IgD-negative memory B cell (primary cell): ENCODE measurements around the gene FGF7. TPM values are rescaled to one million over a fixed set of nuclear protein-coding genes. Genes with fewer than 3 reads are reported as not detected.
A peak's percentile ranks its signal among the peaks of the same experiment; 100 is the strongest.

Source experiments
- H3K27ac Mint-ChIP-seq, 3 donors: one replicate each; pipeline ENCODE4 v1.8.0; 2020 to 2022; ENCODE audit warnings: mild to moderate bottlenecking in 3 of 3, mixed read lengths in 3 of 3, moderate library complexity in 1 of 3
- H3K27me3 Mint-ChIP-seq: one replicate; pipeline ENCODE4 v1.8.0; 2021; ENCODE audit warnings: mixed read lengths
- H3K36me3 Mint-ChIP-seq: one replicate; pipeline ENCODE4 v1.8.0; 2020; ENCODE audit warnings: mild to moderate bottlenecking, mixed read lengths
- H3K4me1 Mint-ChIP-seq, 3 donors: one replicate each; pipeline ENCODE4 v1.8.0; 2020 to 2022; ENCODE audit warnings: mixed read lengths in 3 of 3, mild to moderate bottlenecking in 1 of 3
- H3K4me3 Mint-ChIP-seq, 4 donors: one replicate each; pipeline ENCODE4 v1.8.0; 2020 to 2022; ENCODE audit warnings: mild to moderate bottlenecking in 4 of 4, mixed read lengths in 4 of 4, moderate library complexity in 3 of 4
- H3K9me3 Mint-ChIP-seq, 3 donors: one replicate each; pipeline ENCODE4 v1.8.0; 2020 to 2021; ENCODE audit warnings: mixed read lengths in 3 of 3, mild to moderate bottlenecking in 1 of 3
- polyA plus RNA-seq: library from polyadenylated mRNA; unstranded; fragments of 300-500 nt; fragmentation: Illumina TruSeq; gene quantifications from one replicate; pipeline ENCODE4 v1.2.3, GENCODE V29; 2021

The FGF7 gene
- polyA plus RNA-seq, 1 donor from 2014 or later, result not detected

GRCh38 chr15:49424954-49425353 lies 1.9 kb downstream of the FGF7 start:
- no peak overlapping the region for H3K4me3 Mint-ChIP-seq
- no peaks in the 10 kb centered on the region for H3K9me3 Mint-ChIP-seq
- no peak overlapping the region for H3K27ac Mint-ChIP-seq
- H3K4me1 Mint-ChIP-seq, result peaks cover 3 to 4% (median 3%) of the 10 kb centered on the region in 3 donors
- H3K27me3 Mint-ChIP-seq, result no peaks in the 10 kb centered on the region
- H3K36me3 Mint-ChIP-seq, result no peaks in the 10 kb centered on the region

- H3K9me3 Mint-ChIP-seq, result no peaks in the 10 kb centered on the region
- H3K27ac Mint-ChIP-seq, result no peak overlapping the region
- no peaks in the 10 kb centered on the region for H3K4me1 Mint-ChIP-seq
- no peaks in the 10 kb centered on the region for H3K36me3 Mint-ChIP-seq
- H3K27me3 Mint-ChIP-seq, result no peaks in the 10 kb centered on the region
- H3K4me3 Mint-ChIP-seq, result no peak overlapping the region
Observed at GRCh38 chr15:49427372-49427771, 4.3 kb downstream of the FGF7 start.

GRCh38 chr15:49428409-49429095 lies 5.5 kb downstream of the FGF7 start:
- Mint-ChIP-seq H3K4me3 (no peak overlapping the region), H3K27ac (no peak overlapping the region), H3K9me3 (no peaks in the 10 kb centered on the region), H3K4me1 (no peaks in the 10 kb centered on the region), H3K27me3 (no peaks in the 10 kb centered on the region), H3K36me3 (no peaks in the 10 kb centered on the region)

- no peak overlapping the region for H3K4me3 Mint-ChIP-seq
- H3K27ac Mint-ChIP-seq, result no peak overlapping the region
- H3K4me1 Mint-ChIP-seq, result no peaks in the 10 kb centered on the region
- H3K9me3 Mint-ChIP-seq, result no peaks in the 10 kb centered on the region
- H3K27me3 Mint-ChIP-seq, result no peaks in the 10 kb centered on the region
- no peaks in the 10 kb centered on the region for H3K36me3 Mint-ChIP-seq
Observed at GRCh38 chr15:49430046-49430445, 7.0 kb downstream of the FGF7 start.

- Mint-ChIP-seq H3K9me3 (no peaks in the 10 kb centered on the region), H3K27ac (no peak overlapping the region), H3K4me1 (peaks cover 7 to 16% (median 15%) of the 10 kb centered on the region in 3 donors), H3K27me3 (no peaks in the 10 kb centered on the region), H3K4me3 (no peak overlapping the region), H3K36me3 (no peaks in the 10 kb centered on the region)
Observed at GRCh38 chr15:49435174-49435573, 12.1 kb downstream of the FGF7 start.

GRCh38 chr15:49436751-49437150 lies 13.7 kb downstream of the FGF7 start:
- no peaks in the 10 kb centered on the region for H3K36me3 Mint-ChIP-seq
- no peaks in the 10 kb centered on the region for H3K27me3 Mint-ChIP-seq
- no peak overlapping the region for H3K4me3 Mint-ChIP-seq
- H3K9me3 Mint-ChIP-seq, result no peaks in the 10 kb centered on the region
- H3K4me1 Mint-ChIP-seq, result peaks cover 7 to 16% (median 15%) of the 10 kb centered on the region in 3 donors
- no peak overlapping the region for H3K27ac Mint-ChIP-seq

GRCh38 chr15:49438962-49439631 lies 16.1 kb downstream of the FGF7 start:
- Mint-ChIP-seq H3K36me3 (no peaks in the 10 kb centered on the region), H3K4me3 (peak overlapping the region in 2 of 4 donors; percentile 19 to 77), H3K9me3 (no peaks in the 10 kb centered on the region), H3K4me1 (peaks cover 7 to 16% (median 15%) of the 10 kb centered on the region in 3 donors), H3K27ac (peak overlapping the region in 1 of 3 donors; percentile 24), H3K27me3 (no peaks in the 10 kb centered on the region)

GRCh38 chr15:49439678-49440395 lies 16.8 kb downstream of the FGF7 start:
- Mint-ChIP-seq H3K4me3 (no peak overlapping the region), H3K9me3 (no peaks in the 10 kb centered on the region), H3K27me3 (no peaks in the 10 kb centered on the region), H3K4me1 (peaks cover 7 to 16% (median 15%) of the 10 kb centered on the region in 3 donors), H3K27ac (peak overlapping the region in 1 of 3 donors; percentile 82), H3K36me3 (no peaks in the 10 kb centered on the region)

DNA sequence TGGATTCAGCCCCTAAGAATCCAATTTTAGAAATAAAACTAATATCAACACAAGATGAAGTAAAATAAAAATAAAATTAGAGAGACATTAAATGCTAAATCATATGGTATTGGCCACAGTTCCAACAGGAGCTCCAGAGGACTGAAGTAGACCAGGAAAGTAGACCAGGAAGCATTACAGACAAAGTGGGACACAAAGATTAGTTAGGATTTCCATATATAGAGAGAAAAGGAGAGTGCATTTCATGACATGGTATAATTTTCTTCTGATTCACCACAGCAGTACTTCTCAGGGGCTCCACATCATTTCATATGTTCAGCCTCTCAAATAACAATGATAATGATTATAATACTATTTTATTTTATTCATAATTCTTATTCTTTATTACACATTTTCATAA lies 18.3 kb downstream of the FGF7 start:
- no peaks in the 10 kb centered on the region for H3K9me3 Mint-ChIP-seq
- no peak overlapping the region for H3K4me3 Mint-ChIP-seq

GRCh38 chr15:49441816-49442215 lies 18.8 kb downstream of the FGF7 start:
- H3K27ac Mint-ChIP-seq, result no peak overlapping the region
- H3K4me1 Mint-ChIP-seq, result peaks cover 7 to 16% (median 15%) of the 10 kb centered on the region in 3 donors
- H3K27me3 Mint-ChIP-seq, result no peaks in the 10 kb centered on the region
- no peaks in the 10 kb centered on the region for H3K36me3 Mint-ChIP-seq
- H3K9me3 Mint-ChIP-seq, result no peaks in the 10 kb centered on the region
- no peak overlapping the region for H3K4me3 Mint-ChIP-seq

More for the DNA sequence above, 18.3 kb downstream of the FGF7 start:
- Mint-ChIP-seq H3K4me1 (peaks cover 7 to 16% (median 15%) of the 10 kb centered on the region in 3 donors), H3K36me3 (no peaks in the 10 kb centered on the region), H3K27ac (no peak overlapping the region), H3K27me3 (no peaks in the 10 kb centered on the region)

GRCh38 chr15:49452595-49452994 lies 29.6 kb downstream of the FGF7 start:
- Mint-ChIP-seq H3K4me3 (no peak overlapping the region), H3K9me3 (no peaks in the 10 kb centered on the region), H3K36me3 (no peaks in the 10 kb centered on the region), H3K4me1 (no peaks in the 10 kb centered on the region), H3K27me3 (peaks cover 2% of the 10 kb centered on the region), H3K27ac (no peak overlapping the region)

- Mint-ChIP-seq H3K36me3 (no peaks in the 10 kb centered on the region), H3K9me3 (no peaks in the 10 kb centered on the region), H3K27ac (no peak overlapping the region), H3K27me3 (peaks cover 2% of the 10 kb centered on the region), H3K4me1 (no peaks in the 10 kb centered on the region), H3K4me3 (no peak overlapping the region)
Observed at GRCh38 chr15:49456166-49456565, 33.1 kb downstream of the FGF7 start.

DNA sequence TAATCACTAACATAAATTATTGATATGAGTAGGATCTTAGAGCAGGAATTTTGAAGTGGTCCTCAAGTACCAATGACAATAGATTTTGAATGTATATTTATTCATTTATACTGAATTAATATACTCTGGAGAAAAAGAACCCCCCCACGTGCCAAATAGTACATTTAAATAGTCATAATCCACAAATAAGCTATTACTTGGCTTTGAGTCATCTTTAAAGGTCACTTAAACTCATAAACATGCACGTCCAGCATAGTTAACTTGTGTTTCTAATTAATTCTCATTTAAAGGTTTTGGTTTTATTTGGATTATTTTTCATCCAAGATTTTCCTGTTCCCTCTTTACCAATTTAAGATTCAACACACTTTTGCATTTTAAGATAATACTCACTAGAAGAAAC lies 35.1 kb downstream of the FGF7 start:
- no peak overlapping the region for H3K27ac Mint-ChIP-seq
- H3K4me3 Mint-ChIP-seq, result no peak overlapping the region
- no peaks in the 10 kb centered on the region for H3K4me1 Mint-ChIP-seq
- H3K9me3 Mint-ChIP-seq, result no peaks in the 10 kb centered on the region
- H3K36me3 Mint-ChIP-seq, result no peaks in the 10 kb centered on the region
- peaks cover 4% of the 10 kb centered on the region for H3K27me3 Mint-ChIP-seq

DNA sequence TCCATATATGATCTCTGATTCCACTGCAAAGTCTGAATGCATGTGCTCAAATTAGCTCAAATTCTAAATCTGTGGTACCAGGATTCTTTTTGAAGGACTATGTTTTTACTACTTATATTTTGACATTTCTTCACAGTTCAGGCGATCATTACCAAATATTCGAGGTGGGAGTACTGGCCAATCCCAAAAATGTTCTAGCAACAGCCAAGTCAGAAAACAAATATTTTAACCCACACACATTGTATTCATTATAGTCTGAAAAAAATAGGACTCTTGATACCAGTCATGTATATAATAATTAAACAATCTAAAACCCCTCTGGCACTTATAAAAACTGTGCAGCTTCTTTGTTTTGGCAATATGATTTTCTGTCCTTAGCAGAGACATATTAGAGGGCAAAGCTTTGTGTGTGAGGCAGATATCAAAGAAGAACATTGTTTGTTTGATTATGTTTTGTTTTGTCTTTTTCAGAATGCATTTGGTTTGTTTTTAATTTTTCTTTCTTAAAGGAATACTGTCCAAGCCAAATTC lies 37.4 kb downstream of the FGF7 start:
- Mint-ChIP-seq H3K4me1 (no peaks in the 10 kb centered on the region), H3K4me3 (no peak overlapping the region), H3K36me3 (no peaks in the 10 kb centered on the region), H3K9me3 (no peaks in the 10 kb centered on the region), H3K27me3 (peaks cover 2% of the 10 kb centered on the region), H3K27ac (no peak overlapping the region)

- Mint-ChIP-seq H3K27ac (no peak overlapping the region), H3K9me3 (no peaks in the 10 kb centered on the region), H3K36me3 (no peaks in the 10 kb centered on the region), H3K4me1 (peaks cover 0 to 3% (median 2%) of the 10 kb centered on the region in 3 donors), H3K27me3 (peaks cover 2% of the 10 kb centered on the region), H3K4me3 (no peak overlapping the region)
Observed at GRCh38 chr15:49462232-49462844, 39.3 kb downstream of the FGF7 start.
